HG02798 (cell line): ENCODE measurements around the gene CFAP99.
"Not testable (repeated sequence)": the region's sequence is repeated elsewhere in the genome, so short reads cannot be mapped to it uniquely, and the experiment has no call there.

ENCODE experiments used
- ATAC-seq: cut with Tn5 transposase; IDR thresholded peaks from one replicate; pipeline ENCODE4 v1.9.1; 2021; ENCODE audit warnings: mild to moderate bottlenecking; ENCODE audit not compliant: unreplicated experiment, poor library complexity

Gene CFAP99

GRCh38 chr4:2427383-2428334 is 8.9 kb downstream of the CFAP99 start:
- no peak for ATAC-seq

- no peak for ATAC-seq
Observed at GRCh38 chr4:2428496-2429213, 9.9 kb downstream of the CFAP99 start.

GRCh38 chr4:2429945-2430757 is 11.4 kb downstream of the CFAP99 start:
- not testable (repeated sequence) for ATAC-seq

DNA sequence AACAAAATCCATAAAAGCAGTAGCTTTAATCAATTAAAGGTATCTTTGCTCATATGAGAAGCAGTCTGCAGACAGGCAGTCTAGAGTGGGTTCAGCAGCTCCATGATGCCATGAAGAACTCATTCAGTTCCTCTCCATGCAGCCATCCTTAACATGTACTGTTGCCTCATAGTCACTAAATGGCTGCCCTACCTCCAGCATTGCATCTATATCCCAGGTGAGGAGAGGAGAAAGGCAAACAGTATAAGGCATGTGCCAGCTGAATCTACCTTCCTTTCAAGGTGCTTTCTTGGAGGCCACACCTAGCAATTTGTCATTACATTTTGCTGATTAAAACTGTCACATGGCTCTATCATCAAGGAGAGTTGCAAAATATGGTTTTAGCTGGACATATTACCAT is 13.2 kb downstream of the CFAP99 start:
- no peak for ATAC-seq

DNA sequence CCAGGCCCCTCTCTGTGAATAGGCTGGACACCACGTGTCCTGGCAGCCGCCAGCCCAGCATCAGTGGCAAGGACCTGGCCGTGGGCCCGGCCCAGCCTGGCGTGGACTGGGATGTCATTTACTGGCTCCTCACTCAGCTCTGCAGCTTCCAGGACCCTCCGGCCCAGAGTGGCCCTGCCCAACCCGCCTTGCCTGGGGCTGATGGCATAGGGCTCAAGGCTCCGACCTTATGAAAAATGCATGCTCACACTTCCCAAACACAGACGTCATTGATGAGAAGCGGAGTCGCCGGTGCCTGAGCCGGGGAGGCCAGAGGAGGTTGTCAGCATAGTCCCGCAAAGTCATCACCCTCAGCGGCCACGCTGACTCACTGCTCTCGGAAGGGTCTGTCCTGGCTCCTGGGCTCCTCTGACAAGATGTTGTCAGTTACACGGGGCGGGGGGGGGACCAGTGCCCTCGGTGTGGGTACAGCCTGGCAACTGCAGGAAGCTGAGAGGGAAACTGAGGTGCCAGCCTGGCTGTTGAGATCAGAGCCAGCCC is 14.3 kb downstream of the CFAP99 start:
- ATAC-seq = no peak

- ATAC-seq = no peak
Observed at GRCh38 chr4:2433609-2434350, 15.0 kb downstream of the CFAP99 start.

DNA sequence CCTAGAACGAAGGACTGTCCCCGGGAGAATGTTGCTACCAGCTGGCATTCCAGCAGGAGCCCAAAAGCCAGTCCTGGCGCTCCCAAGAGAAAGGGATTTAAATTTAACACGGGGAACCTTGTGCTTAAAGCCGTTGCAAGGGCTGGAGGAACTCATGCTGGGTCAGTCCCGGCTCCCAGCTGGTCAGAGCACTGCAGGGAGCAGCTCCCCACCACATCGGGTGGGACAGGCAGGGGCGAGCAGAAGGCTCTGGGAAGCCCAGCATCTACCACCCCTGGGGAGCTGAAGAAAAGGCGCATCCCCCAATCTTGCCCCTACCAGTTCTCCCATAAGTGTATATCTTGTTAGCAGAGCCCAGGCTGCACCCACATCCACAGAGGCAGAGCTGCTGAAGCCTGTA is 15.7 kb downstream of the CFAP99 start:
- ATAC-seq = no peak

- ATAC-seq = no peak
Observed at GRCh38 chr4:2436301-2436700, 17.5 kb downstream of the CFAP99 start.

- no peak for ATAC-seq
Observed at GRCh38 chr4:2436761-2437474, 18.2 kb downstream of the CFAP99 start.

- ATAC-seq = no peak
Observed at GRCh38 chr4:2437475-2438215, 18.9 kb downstream of the CFAP99 start.

GRCh38 chr4:2438822-2439718 is 20.3 kb downstream of the CFAP99 start:
- ATAC-seq = no peak

DNA sequence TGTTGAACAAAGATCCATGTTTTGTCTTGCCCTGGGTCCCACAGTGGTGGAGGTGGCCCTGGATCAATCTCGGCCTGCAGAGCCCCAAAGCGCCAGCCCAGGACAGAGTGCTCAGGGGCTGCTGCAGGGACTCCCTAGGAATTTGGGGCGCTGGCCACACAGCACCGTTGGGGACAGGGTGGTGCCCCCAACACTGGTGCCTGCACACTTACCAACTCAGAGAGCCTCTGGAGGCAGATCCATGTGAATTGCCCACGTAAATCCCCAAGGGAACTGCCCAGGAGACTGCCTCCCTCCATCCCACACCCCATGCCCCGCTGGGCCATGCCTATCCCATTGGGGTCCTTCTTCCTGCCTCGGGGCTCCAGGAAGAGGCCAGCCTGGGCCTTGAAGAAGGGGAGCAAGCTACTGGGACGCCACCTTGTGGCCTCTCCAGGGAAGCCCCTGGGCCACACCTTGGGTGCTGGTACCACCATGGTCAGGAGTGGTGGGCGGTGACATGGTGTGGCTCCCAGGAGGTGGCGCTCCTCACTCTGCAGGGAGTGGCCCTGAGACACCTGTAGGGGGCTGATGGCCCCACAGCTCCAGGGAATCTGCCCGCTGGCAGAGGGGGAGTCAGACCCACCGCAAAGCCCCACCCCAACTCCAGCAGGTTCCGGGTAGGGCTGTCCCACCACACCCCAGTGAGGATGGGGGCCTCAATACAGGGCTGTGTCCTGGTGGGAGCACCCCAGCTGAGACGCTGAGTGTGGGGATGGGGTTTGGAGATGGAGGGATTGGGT is 22.8 kb downstream of the CFAP99 start:
- ATAC-seq = peak; percentile 85

DNA sequence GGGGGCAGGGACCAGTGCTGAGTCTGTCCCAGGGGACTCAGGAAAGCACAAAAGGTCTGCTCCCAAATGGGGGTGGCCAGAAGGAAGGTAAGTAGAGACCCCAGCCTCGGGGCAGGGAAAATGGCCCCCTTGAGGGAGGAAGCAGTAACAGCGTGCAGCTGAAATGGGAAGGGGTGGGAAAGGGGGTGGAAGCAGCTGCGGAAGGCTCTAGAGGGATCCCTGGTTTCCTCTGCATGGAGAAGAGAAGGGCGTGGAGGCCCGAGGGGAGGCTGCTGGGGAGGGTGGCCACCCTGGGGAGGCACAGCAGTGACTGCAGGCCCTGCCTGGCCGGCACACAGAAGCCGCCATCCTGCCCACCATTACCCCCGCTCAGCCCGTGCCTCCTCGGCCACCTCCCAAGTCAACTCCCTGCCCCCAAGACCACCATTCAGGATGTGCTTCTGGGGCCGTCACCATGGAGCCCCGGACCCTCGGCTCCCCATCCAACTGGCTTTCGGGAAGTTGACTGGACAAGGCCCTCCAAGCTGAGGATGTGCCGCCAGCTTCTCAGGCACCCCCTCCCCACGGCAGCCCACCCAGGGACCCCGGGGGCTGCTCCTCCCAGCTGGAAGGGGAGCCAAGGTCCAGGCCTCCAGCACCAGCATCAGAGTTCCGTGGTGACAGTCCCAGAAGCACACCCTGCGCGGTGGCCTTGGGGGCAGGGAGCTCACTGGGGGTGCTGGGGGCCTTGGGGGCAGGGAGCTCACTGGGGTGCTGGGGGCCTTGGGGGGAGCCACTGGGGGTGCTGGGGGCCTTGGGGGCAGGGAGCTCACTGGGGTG is 23.6 kb downstream of the CFAP99 start:
- ATAC-seq = no peak

DNA sequence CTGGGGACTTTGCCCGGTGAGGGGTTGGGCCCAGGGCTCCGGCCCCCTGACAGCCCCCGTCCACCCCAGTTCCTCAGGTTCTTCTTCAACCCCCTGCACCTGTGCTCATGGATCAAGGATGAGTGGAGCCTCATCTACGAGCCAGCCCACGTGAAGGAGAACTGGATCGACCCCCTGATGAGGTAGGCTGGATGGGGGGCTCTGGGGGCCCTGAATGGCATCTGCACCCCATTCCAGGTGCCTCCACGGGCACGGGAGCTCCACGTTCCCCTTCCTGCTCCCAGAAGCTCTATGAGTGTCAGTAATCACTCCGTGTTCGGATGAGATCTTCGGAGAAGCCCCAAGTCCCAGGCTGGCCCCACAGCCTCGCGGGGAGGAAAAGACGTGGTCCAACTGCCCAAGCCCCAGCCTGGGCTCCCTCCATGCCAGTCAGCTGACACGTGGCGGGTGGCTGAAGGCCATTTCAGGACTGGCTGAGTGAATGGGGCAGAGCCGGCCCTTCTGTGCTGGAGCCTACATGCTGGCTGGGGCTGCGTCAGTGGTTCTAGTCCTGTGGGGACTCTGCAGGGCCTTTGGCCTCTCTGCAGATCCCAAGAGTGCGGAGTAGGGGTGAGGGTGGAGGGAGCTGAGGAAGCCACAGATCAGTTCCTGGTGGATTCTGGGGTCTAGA is 24.4 kb downstream of the CFAP99 start:
- ATAC-seq = no peak
